Activated T-cell treated with anti-CD3 and anti-CD28 coated beads, Interleukin-2, amount 50 U/mL, for 72 hours (primary cell): ENCODE data around the gene PLD3. TPM values are rescaled to one million over a fixed set of nuclear protein-coding genes. Genes with fewer than 3 reads are reported as not detected.

Experiments
- ATAC-seq, 2 donors: fragments of 150-1000 bp; cut with Tn5 transposase; replicated peaks in 1 of 2; 2 replicates each; pipeline ENCODE4 v1.10.0; 2021; ENCODE audit warnings: moderate library complexity in 2 of 2, mild to moderate bottlenecking in 1 of 2
- DNase-seq, 2 donors: peaks; one replicate each; pipeline ENCODE4 v3.0.0; 2021 to 2022; ENCODE audit warnings: mixed read lengths in 1 of 2
- H3K27ac Mint-ChIP-seq: one replicate; pipeline ENCODE4 v1.8.0; 2022; ENCODE audit warnings: mild to moderate bottlenecking, moderate library complexity, mixed read lengths
- H3K27me3 Mint-ChIP-seq: one replicate; pipeline ENCODE4 v1.8.0; 2022; ENCODE audit warnings: low read depth, mixed read lengths
- H3K36me3 Mint-ChIP-seq, 2 donors: one replicate each; pipeline ENCODE4 v1.8.0; 2022; ENCODE audit warnings: mixed read lengths in 2 of 2, mild to moderate bottlenecking in 1 of 2; ENCODE audit not compliant: insufficient read depth in 2 of 2
- H3K4me1 Mint-ChIP-seq: one replicate; pipeline ENCODE4 v1.8.0; 2022; ENCODE audit warnings: low read depth, mixed read lengths
- H3K4me3 Mint-ChIP-seq, 2 donors: one replicate each; pipeline ENCODE4 v1.8.0; 2022; ENCODE audit warnings: mild to moderate bottlenecking in 2 of 2, mixed read lengths in 2 of 2, moderate library complexity in 2 of 2
- H3K9me3 Mint-ChIP-seq, 2 donors: one replicate each; pipeline ENCODE4 v1.8.0; 2022; ENCODE audit warnings: mixed read lengths in 2 of 2
- total RNA-seq, 2 donors: library from RNA; stranded (reverse); gene quantifications; one replicate each; pipeline ENCODE4 v1.2.3, GENCODE V29; 2022

Gene PLD3
- total RNA-seq, 2 donors from 2014 or later: 99.8 to 102 TPM

DNA sequence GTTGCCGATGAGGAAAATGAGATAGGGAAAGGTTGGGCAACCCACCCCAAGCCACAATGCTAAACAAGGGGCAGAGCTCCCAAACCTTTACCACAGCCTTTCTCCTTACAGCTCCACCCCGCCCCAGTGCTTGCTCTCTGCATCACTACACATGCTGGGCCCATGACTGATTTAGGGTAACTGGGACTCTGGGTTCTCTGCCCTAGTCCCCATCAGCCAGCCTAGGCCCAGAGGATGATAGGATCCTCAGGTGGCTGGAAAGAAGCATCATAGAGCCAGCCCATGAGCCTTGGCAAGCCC is 11.9 kb upstream of the PLD3 start:
- DNase-seq (no peak), ATAC-seq (no peak)
- Mint-ChIP-seq H3K36me3 (peaks cover 6 to 16% of the 10 kb centered on the region in 2 donors), H3K27ac (no peak overlapping the region), H3K9me3 (no peaks in the 10 kb centered on the region), H3K4me3 (no peak overlapping the region), H3K27me3 (no peaks in the 10 kb centered on the region), H3K4me1 (no peaks in the 10 kb centered on the region)

DNA sequence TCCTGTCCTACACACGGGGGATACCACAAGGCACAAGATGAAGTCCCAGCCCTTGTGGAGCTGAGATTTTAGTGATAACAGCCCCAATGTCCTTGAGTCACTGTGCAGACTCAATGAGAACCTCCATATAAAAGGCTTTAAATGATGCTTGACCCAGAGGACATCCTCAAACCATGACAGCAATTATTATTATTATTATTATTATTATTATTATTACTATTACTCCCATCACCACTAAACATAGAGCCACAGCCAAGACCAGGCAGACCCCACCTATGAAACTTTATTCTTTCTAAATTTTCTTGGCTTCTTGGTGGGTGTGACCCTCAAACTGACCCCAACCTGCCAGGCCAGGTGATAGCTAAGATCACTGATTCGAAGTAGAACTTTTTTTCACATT is 11.4 kb upstream of the PLD3 start:
- H3K36me3 Mint-ChIP-seq: peaks cover 6 to 16% of the 10 kb centered on the region in 2 donors
- no peaks in the 10 kb centered on the region for H3K4me1 Mint-ChIP-seq
- H3K9me3 Mint-ChIP-seq: no peaks in the 10 kb centered on the region
- no peak overlapping the region for H3K4me3 Mint-ChIP-seq
- H3K27ac Mint-ChIP-seq: no peak overlapping the region
- no peaks in the 10 kb centered on the region for H3K27me3 Mint-ChIP-seq
- DNase-seq (no peak), ATAC-seq (no peak)

DNA sequence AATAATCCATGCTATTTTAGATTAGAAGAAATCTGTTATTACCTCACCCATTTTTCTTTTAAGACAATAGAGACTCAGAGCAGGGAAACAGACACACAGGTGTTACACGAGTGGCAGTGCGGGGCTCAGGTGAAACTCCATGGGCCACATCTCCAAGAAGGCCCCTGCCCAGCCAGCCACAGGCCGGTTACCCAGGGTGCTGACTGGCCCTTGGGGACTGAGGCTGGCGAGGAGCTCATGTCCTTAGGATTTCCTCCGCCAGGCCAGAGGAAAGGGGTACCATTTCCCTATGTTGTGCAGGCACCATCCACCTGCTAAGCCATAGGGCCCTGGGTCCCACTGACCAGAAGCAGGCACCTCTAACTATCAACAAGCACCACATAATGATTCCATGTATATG is 10.9 kb upstream of the PLD3 start:
- H3K4me3 Mint-ChIP-seq: no peak overlapping the region
- no peaks in the 10 kb centered on the region for H3K4me1 Mint-ChIP-seq
- no peak overlapping the region for H3K27ac Mint-ChIP-seq
- H3K27me3 Mint-ChIP-seq: no peaks in the 10 kb centered on the region
- ATAC-seq: no peak
- peaks cover 5 to 15% of the 10 kb centered on the region in 2 donors for H3K36me3 Mint-ChIP-seq
- H3K9me3 Mint-ChIP-seq: no peaks in the 10 kb centered on the region
- DNase-seq: no peak

DNA sequence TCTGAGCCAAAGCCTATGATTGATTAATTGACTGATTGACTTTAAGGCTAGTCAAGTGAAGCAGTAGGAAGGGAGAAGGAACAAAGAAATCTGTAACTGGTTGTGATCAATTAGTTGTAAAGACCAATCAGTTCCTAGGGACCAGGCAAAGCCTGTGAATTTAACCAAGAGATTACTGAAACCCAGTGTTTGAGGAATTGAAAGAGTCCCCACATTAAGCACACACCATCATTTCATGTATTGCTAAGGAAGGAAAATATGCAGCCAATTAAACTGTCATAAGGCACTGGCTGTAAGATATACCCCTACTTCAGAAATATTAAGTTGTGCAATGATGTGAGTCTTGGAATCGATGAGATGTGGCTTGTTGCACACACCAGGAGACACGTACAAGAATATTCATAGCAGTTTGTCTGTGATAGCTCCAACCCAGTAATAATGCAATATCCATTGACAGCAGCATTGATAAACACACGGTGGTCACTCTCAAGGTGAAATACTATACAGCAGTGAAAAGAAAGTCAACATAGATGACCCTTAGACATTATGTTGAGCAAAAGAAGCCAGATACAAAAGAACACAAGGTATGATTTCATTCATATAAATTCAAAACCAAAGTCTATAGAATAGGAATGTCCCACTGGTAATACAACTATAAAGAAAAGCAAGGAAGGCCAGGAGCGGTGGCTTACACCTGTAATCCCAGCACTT is 9.3 kb upstream of the PLD3 start:
- H3K9me3 Mint-ChIP-seq: no peaks in the 10 kb centered on the region
- ATAC-seq: no peak
- DNase-seq: no peak
- H3K36me3 Mint-ChIP-seq: peaks cover 2 to 11% of the 10 kb centered on the region in 2 donors
- H3K4me1 Mint-ChIP-seq: no peaks in the 10 kb centered on the region
- peak overlapping the region; percentile 37 for H3K27ac Mint-ChIP-seq
- H3K4me3 Mint-ChIP-seq: no peak overlapping the region
- no peaks in the 10 kb centered on the region for H3K27me3 Mint-ChIP-seq

DNA sequence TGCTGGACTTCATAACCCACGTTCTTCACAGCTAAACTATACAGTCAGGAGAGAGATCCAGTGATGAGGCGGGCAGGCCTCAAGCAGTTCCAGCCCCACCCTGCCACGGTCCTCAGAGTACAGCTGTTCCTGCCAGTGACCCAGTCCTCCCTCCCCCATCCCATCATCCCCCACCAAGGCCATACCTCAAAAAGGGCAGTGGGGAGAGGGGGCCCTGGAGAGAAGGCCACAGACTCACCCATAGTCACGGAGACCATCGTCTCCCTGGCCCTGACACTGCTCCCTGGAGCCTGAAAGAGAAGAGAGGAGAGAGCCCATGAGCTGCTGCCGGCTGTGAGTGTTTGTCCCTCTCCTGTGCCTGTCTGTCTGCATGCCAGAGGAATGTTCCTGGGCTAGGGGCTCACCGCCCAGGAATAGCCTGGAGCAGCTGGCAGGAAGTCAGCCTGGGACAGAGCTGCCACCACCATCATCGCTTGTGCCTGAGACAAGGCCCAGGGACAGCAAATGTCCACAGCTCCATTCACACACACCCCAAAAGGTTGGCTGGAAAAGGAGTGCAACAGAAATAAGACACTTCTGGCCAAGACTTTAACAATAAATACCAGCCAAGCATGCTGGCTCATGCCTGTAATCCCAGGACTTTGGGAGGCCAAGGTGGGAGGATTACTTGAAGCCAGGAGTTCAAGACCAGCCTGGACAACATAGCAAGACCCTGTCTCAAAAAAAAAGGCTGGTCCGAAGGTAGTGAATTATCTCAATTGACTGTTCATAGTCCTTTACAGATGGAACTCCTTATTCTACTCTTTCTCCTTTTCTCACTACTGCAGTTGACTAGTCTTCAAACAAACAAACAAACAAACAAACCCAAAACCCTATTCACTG is 6.7 kb upstream of the PLD3 start:
- no peak for DNase-seq
- Mint-ChIP-seq H3K4me3 (no peak overlapping the region), H3K27me3 (no peaks in the 10 kb centered on the region), H3K27ac (no peak overlapping the region), H3K36me3 (peaks cover 2 to 7% of the 10 kb centered on the region in 2 donors), H3K9me3 (no peaks in the 10 kb centered on the region), H3K4me1 (peaks cover 10% of the 10 kb centered on the region)
- no peak for ATAC-seq

DNA sequence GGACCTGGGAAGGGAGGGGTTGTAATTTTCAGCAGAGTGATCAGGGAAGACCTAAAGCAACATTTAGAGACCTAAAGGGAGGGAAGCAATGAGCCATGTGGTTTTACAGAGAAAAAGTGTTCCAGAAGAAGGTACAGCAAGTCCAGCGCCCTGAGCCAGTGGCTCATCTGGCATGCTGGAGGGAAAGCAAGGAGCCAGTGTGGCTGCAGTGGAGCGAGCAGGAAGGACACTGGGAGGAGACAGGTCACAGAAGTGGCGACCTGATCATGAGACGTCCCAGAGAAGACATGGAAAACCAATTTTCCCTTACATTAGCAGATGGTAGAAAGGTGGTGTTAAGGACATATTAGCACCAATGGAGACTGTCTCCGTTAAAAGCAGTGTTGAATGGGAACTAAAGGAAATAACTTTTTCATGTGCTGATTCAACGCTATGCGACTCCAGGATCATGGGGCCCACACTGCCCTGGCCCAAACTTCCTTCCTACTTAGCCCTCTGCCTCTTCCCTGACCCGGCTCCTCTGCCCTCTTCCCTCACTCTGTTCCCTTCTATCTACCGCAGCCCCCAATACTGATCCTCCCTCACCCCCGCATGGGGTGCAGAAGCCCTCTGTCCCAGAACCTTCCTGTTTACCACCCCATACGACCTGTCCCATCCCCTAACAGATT is 5.7 kb upstream of the PLD3 start:
- Mint-ChIP-seq H3K36me3 (peaks cover 2 to 7% of the 10 kb centered on the region in 2 donors), H3K9me3 (no peaks in the 10 kb centered on the region), H3K27ac (no peak overlapping the region), H3K27me3 (no peaks in the 10 kb centered on the region), H3K4me3 (no peak overlapping the region), H3K4me1 (peaks cover 20% of the 10 kb centered on the region)
- DNase-seq: no peak
- ATAC-seq: no peak

DNA sequence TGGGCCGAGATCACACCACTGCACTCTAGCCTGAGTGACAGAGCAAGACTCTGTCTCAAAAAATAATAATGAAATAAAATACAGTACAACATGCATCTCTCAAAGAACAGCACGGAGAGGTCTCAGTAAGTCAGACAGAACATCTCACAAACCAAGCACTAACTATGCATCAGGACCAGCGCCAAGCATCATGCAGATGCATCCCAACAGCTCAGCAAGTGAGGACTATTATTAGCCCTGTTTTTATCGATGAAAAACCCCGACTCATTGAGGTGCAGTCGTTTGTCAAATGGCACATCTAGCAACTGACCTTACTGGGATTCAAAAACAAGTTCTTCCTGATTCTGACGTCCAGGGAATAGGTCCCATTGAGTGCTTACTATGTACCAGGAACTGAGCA is 4.1 kb upstream of the PLD3 start:
- Mint-ChIP-seq H3K4me1 (peaks cover 26% of the 10 kb centered on the region), H3K9me3 (no peaks in the 10 kb centered on the region), H3K36me3 (peaks cover 4 to 5% of the 10 kb centered on the region in 2 donors), H3K4me3 (no peak overlapping the region), H3K27me3 (no peaks in the 10 kb centered on the region), H3K27ac (no peak overlapping the region)
- ATAC-seq (no peak), DNase-seq (no peak)

DNA sequence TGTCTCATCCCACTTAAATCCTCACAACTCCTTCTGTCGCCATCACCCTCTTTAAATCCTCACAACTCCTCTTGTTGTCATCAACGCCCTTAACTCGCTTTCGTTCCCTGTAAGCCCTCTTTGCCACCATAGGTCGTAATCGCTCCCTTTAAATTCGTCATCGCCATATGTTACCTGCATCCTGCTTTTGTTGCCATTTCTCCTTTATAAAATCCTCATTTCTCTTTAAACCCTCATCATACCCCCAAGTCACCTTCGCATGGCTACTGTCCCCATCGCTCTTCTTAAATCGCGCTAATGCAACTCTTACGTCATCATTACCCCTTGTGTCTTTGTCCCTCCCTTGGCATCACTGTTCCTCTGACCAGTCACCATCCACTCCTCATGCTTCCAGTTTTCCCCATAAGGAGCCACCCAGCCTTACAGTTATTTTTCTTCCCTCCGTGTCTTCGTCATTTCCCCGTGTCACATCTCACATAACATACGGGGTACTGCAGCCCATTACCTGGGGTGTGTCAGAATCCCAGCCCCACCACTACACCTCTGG is 539 bp downstream of the PLD3 start:
- ATAC-seq (no peak), DNase-seq (peak in 1 of 2 donors; percentile 13)
- no peaks in the 10 kb centered on the region for H3K9me3 Mint-ChIP-seq
- peaks cover 40% of the 10 kb centered on the region for H3K4me1 Mint-ChIP-seq
- H3K4me3 Mint-ChIP-seq: peak overlapping the region; percentile 89 to 94
- H3K36me3 Mint-ChIP-seq: peaks cover 0 to 4% of the 10 kb centered on the region in 2 donors
- no peaks in the 10 kb centered on the region for H3K27me3 Mint-ChIP-seq
- peak overlapping the region; percentile 88 for H3K27ac Mint-ChIP-seq

DNA sequence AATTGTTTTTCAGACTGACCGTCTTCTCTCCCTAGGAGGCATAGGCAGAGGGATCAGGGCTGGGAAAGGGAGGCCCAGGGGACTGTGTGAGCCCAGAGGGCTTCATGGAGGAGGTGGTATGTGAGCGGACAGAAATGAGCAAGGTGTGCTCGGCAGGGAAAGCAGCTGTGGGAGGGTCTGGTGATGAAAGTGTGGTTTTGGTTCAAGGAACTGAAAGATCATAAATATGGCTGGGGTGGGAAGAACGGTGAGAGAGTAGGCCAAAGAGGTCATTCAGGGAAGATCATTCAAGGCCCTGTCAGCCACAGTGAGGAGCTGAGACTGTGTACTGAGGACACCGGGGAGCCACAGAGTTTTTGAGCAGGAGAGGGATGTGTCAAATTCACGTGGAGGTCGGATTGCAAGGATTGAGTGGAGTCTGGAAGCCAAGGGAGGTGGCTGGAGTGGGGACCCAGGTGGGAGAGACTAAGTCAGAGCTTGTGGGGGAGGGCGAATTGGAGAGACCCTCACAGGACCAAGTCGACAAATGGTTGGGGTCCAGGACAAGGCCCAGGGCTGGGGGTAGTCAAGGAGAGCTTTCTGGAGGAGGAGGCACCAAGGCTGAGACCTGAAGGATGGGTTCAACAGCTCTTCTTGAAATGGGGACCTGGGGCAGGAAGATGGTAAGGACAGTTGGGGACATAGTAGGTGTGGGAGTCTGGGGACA is 7.6 kb downstream of the PLD3 start:
- peaks cover 10% of the 10 kb centered on the region for H3K4me1 Mint-ChIP-seq
- ATAC-seq: no peak

DNA sequence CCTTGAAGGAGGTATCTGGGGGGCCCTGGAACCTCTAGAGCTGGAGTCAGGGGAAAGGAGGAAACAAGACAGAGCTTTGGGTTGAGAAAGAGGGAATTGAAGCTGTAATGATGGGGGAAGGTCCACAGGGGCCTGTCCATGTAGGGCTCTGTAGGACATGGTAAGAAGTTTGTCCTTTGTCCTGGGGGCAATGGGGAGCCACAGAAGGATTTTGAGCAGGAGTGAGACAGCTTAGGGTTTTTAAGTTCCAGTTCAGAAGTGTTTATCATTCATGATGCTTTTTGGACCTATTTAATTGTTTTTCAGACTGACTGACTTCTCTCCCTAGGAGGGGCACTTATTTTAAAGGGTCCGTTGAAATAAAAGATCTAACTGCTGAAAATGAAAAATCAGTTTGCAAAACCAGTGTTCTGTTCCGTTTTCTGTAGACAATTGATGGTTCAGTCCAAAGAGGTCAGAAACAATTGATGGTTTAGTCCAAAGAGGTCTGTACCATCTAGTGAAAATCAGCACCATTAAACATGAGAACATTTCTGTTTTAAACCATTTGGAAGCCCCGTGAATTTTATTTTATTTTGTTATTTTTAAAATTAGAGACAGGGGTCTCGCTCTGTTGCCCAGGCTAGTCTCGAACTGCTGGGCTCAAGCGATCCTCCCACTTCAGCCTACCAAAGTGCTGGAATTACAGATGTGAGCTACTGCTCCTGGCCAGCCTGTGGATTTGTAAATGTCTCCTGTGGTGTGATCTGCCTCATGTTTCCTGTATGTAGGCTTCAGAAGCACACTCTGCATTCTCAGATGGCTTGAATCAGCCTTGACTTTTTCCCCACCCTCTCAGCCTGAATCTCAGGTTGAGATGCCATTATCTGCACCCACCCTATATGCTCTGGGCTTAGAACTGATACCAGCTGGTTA is 8.4 kb downstream of the PLD3 start:
- Mint-ChIP-seq H3K36me3 (no peaks in the 10 kb centered on the region), H3K4me3 (no peak overlapping the region), H3K27ac (no peak overlapping the region), H3K9me3 (no peaks in the 10 kb centered on the region), H3K4me1 (peaks cover 10% of the 10 kb centered on the region), H3K27me3 (no peaks in the 10 kb centered on the region)
- ATAC-seq (no peak), DNase-seq (no peak)

More for the DNA sequence above, 7.6 kb downstream of the PLD3 start:
- no peaks in the 10 kb centered on the region for H3K36me3 Mint-ChIP-seq
- DNase-seq: no peak
- no peak overlapping the region for H3K4me3 Mint-ChIP-seq
- H3K9me3 Mint-ChIP-seq: no peaks in the 10 kb centered on the region
- no peak overlapping the region for H3K27ac Mint-ChIP-seq
- H3K27me3 Mint-ChIP-seq: no peaks in the 10 kb centered on the region

DNA sequence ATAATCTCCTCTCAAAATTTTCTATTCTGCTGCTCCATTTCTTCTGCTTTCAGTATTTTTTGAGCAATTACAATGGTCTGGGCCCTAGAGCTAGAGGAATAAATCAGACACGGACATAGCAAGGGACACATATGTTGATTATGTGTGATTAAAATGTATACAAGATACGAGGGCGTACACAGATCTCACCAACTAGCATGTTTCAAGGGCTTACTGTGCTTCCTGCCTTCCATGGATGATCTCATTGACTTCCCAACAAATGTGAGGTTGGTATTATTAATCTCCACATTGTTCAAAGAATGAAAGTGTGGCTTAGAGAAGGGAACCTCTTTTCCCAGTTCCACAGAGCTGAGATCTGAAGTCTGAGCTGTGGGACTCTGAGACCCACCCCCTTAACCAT is 9.1 kb downstream of the PLD3 start:
- Mint-ChIP-seq H3K4me3 (no peak overlapping the region), H3K4me1 (peaks cover 10% of the 10 kb centered on the region), H3K36me3 (no peaks in the 10 kb centered on the region), H3K9me3 (no peaks in the 10 kb centered on the region), H3K27me3 (no peaks in the 10 kb centered on the region), H3K27ac (no peak overlapping the region)
- DNase-seq (no peak), ATAC-seq (no peak)

DNA sequence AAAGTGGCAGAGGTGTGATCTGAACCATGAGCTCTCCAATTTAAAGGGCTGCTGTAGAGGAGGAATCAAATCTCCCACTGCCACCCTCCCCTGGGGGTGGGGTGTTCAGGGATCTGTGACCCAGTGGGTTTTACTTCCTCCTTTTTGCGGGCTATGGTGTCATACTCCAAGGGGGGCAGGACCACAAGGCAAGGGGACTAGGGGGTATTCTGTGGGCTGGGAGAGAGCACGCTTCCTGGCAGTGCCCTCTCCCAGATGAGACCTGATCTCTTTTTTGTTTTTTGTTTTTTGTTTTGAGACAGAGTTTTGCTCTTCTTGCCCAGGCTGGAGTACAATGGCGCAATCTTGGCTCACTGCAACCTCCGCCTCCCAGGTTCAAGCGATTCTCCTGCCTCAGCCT is 10.3 kb downstream of the PLD3 start:
- peaks cover 16% of the 10 kb centered on the region for H3K4me1 Mint-ChIP-seq
- H3K4me3 Mint-ChIP-seq: no peak overlapping the region
- H3K27ac Mint-ChIP-seq: no peak overlapping the region
- no peaks in the 10 kb centered on the region for H3K27me3 Mint-ChIP-seq
- ATAC-seq (no peak), DNase-seq (no peak)
- H3K36me3 Mint-ChIP-seq: no peaks in the 10 kb centered on the region
- no peaks in the 10 kb centered on the region for H3K9me3 Mint-ChIP-seq
